K562 (cell line): ENCODE measurements around the gene HRAS. TPM values are rescaled to one million over a fixed set of nuclear protein-coding genes. Genes with fewer than 3 reads are reported as not detected.

Experiments
- ASH1L ChIP-seq: fragments of 450-650 bp; IDR thresholded peaks from 2 replicates; pipeline ENCODE4 v1.6.1; 2018; ENCODE audit warnings: borderline replicate concordance, mild to moderate bottlenecking, low read depth; ENCODE audit not compliant: partially characterized antibody
- BRF1 ChIP-seq: IDR thresholded peaks from 3 replicates; pipeline ENCODE4 v1.6.1; 2011; ENCODE audit warnings: borderline replicate concordance, mild to moderate bottlenecking; ENCODE audit not compliant: insufficient read length; ENCODE audit errors: extremely low read depth
- CTCF ChIP-seq, 3 experiments: IDR thresholded peaks in 2 of 3; conservative IDR thresholded peaks in 1 of 3; 2 replicates each; pipeline ENCODE4 v1.5.1; 2011 to 2012; ENCODE audit warnings: low read length in 3 of 3, mild to moderate bottlenecking in 3 of 3, control low read depth in 2 of 3, improper control_type of control experiment in 1 of 3, inconsistent platforms in 1 of 3, low read depth in 1 of 3, mixed read lengths in 1 of 3, moderate library complexity in 1 of 3; ENCODE audit not compliant: insufficient read depth in 2 of 3
- SNAPC5 ChIP-seq: fragments of 250-450 bp; sonication (Bioruptor Pico); IDR thresholded peaks from 2 replicates; pipeline ENCODE4 v1.8.0; 2021; ENCODE audit warnings: moderate library complexity, mild to moderate bottlenecking, inconsistent platforms
- TFAM ChIP-seq: fragments of 250-450 bp; sonication (Bioruptor Pico); conservative IDR thresholded peaks from 2 replicates; pipeline ENCODE4 v1.5.0; 2021; ENCODE audit warnings: mild to moderate bottlenecking, moderate library complexity
- polyA plus RNA-seq, 8 experiments: library from polyadenylated mRNA; depleted of rRNA in 4 of 8; stranded (reverse) in 5 of 8; unstranded in 3 of 8; fragments of >200 nt; fragmentation: Nextera tagmentation in 2 of 8; fragmentation: Illumina TruSeq in 1 of 8; extraction: Ambion mirVana in 2 of 8; extraction: Trizol in 1 of 8; gene quantifications; 2 replicates each; pipeline versions ENCODE4 v1.2.1 to v1.2.3, GENCODE V29; 2011 to 2014; ENCODE audit warnings: inconsistent platforms in 1 of 8, missing spikeins in 1 of 8
- total RNA-seq, 7 experiments: library from RNA; depleted of rRNA in 6 of 7; stranded (reverse); fragments of >200 nt in 6 of 7; fragmentation: Illumina TruSeq in 2 of 7; extraction: Trizol in 2 of 7; gene quantifications; 2 replicates each; pipeline versions ENCODE4 v1.2.1 to v1.2.3, GENCODE V29; 2011 to 2021; ENCODE audit warnings: low replicate concordance in 1 of 7
- TF ChIP-seq, protein P1 (sequence below): IDR thresholded peaks from 2 replicates; pipeline ENCODE4 v1.6.1; 2011; ENCODE audit warnings: borderline replicate concordance, low read depth, mild to moderate bottlenecking, moderate library complexity, low read length; ENCODE audit not compliant: insufficient read depth, poor library complexity, severe bottlenecking

The HRAS gene
- total and polyA plus RNA-seq, 9 of the 15 experiments (the other 6 are each of a cell fraction or from before 2014, with no cell fraction given), result 2.8 to 73.5 (median 29.6) TPM

DNA sequence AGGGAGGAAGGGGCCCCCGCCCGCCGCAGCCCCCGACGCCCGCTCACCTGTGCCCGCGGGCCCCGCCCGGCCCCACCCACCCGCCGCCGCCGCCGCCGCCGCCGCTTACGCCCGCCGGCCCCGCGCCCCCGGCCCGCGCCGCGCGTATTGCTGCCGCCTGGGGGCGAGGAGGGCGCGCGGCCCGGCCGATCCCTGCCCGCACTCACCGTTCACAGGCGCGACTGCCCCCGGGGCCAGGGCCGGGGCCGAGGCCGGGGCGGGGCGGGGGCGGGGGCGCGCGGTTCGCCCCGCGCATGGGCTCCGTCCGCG is 212 bp downstream of the HRAS start (continued):
- TF ChIP-seq ASH1L (no peak), SNAPC5 (no peak), BRF1 (no peak), CTCF (IDR thresholded peaks at IDR 0.05 in 2 of 3, conservative IDR thresholded peaks at IDR 0.05 in 1 of 3; ENCODE audit: insufficient read depth in 2 of 3, low read depth in 1 of 3, low read length in 3 of 3) (no peak), TFAM (no peak)
- TF ChIP-seq, protein P1, sequence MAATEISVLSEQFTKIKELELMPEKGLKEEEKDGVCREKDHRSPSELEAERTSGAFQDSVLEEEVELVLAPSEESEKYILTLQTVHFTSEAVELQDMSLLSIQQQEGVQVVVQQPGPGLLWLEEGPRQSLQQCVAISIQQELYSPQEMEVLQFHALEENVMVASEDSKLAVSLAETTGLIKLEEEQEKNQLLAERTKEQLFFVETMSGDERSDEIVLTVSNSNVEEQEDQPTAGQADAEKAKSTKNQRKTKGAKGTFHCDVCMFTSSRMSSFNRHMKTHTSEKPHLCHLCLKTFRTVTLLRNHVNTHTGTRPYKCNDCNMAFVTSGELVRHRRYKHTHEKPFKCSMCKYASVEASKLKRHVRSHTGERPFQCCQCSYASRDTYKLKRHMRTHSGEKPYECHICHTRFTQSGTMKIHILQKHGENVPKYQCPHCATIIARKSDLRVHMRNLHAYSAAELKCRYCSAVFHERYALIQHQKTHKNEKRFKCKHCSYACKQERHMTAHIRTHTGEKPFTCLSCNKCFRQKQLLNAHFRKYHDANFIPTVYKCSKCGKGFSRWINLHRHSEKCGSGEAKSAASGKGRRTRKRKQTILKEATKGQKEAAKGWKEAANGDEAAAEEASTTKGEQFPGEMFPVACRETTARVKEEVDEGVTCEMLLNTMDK, result peak; percentile 75
